GM19467 (cell line): ENCODE data around the gene FLRT2.

Experiments
- ATAC-seq: cut with Tn5 transposase; IDR thresholded peaks from one replicate; pipeline ENCODE4 v1.9.1; 2021; ENCODE audit warnings: mild to moderate bottlenecking, moderate library complexity; ENCODE audit not compliant: unreplicated experiment

Gene FLRT2

DNA sequence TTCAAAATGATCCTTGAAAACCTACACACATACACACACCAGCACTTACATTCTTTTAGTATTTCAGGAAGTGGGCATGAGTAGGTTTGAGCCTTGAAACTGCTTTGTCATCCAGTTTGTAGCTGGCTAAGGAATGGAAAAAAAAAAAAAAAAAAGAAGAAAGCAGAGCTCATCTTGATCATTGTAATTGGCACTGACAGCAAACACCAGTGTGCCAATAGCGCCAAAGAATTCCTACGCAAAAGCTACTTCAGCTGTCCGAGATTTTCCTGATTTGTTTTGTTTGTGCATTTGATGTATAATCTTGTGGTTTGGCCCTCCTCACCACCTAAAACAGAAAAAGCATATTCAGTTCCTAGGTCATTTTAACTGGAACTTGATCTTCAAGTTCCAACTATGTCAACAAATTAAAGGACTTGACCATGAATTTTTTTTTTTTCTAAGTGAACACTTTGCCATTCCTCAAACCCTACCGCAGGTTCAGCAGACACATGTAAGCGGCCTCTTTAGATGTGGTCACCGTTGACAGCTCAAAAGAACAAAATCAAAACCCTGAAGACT, 57.3 kb downstream of the FLRT2 start:
- ATAC-seq, result no peak

DNA sequence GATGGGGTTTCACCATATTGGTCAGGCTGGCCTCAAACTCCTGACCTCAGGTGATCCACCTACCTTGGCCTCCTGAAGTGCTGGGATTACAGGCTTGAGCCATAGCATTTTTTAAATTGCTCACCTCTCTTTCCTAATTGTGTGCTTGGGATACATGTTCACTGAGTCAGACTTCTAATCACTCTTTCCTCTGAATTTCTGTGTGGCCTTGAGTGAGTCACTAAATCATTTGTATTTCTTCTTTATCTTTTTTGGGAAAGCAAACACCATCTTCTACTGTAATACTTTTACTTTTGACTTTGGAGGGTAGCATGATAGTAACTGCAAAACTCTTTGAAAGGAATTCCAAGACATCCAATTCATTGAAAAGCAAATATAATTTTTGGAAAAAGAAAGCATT, 60.8 kb downstream of the FLRT2 start:
- ATAC-seq, result no peak

GRCh38 chr14:85594217-85594616, 64.3 kb downstream of the FLRT2 start:
- no peak for ATAC-seq

- ATAC-seq, result no peak
Measured at GRCh38 chr14:85595981-85596380, 66.0 kb downstream of the FLRT2 start.

DNA sequence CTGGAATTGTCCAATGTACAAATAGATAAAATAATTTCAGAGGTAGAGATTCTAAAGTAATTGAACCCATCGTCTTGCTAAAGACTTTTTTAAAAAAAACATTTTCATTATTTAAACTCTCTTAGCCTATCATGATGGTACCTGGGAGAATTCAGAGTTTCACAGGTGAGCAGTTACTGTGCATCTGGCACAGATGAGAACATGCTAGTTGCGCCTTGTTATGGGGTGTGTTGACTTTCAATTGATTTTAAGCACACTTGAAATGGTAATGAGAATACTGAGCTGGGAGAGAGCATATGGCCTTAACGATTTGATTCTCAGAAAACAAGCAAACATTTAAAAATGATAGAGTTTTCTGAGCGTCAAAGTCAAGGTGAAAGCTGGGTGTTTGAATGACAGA, 66.6 kb downstream of the FLRT2 start:
- ATAC-seq, result no peak

- ATAC-seq, result no peak
Measured at GRCh38 chr14:85597701-85598100, 67.8 kb downstream of the FLRT2 start.

DNA sequence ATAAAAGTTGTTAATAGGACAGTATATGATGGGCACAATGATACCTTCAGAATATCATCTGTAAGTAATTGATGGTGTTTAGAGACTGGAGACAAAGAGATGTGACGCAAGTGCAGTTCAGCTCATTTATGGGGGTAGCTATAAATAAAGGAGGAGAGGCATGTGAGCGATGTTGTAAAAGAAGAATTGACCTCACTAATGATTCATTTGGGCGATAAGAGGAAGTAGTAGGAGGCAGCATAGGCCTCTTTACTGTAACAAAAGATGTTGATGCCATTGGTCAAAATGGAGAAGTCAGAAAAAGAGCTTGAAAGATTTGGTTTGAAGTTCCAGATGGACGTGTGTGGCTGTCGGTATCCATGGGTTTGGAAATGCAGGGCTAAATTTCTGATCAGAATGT, 70.0 kb downstream of the FLRT2 start:
- ATAC-seq, result no peak

- no peak for ATAC-seq
Measured at GRCh38 chr14:85601246-85601645, 71.3 kb downstream of the FLRT2 start.

DNA sequence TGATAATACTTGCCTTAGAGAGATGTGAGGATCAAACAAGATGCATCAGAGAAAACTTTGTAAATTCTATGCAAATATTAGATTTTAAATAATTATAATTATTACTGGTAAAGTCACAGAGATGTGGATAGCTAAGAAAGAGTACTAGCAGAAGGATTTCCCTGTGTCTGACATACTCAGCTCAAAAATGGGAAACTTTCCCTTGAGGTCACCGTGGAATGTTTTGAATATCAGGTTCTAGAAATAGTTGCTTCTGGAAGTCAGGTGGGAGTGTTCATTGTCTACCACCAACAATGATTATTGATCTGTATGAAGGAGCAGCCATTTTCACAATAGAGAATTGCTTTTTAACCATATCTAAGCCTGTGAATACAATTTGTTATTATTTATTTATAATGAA, 71.7 kb downstream of the FLRT2 start:
- ATAC-seq, result no peak

GRCh38 chr14:85602345-85602744, 72.4 kb downstream of the FLRT2 start:
- no peak for ATAC-seq

DNA sequence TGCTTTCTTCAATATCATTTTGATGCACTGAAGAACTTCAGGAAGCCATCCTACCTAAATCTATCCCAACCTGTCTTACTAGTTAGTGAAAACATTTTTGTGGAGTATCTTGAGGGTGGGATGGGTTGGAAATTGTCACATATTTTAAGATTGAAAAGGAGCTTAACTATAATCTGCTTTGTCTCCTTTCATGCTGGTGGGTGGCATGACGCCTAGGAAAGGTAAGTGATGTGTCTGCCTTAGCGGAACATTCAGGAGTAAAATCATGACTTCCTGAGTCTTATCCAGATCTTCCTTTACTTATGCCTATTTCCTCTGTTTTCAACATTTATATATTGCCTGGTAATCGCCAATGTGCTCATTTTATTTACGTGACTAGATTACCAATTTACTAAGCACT, 74.1 kb downstream of the FLRT2 start:
- no peak for ATAC-seq

DNA sequence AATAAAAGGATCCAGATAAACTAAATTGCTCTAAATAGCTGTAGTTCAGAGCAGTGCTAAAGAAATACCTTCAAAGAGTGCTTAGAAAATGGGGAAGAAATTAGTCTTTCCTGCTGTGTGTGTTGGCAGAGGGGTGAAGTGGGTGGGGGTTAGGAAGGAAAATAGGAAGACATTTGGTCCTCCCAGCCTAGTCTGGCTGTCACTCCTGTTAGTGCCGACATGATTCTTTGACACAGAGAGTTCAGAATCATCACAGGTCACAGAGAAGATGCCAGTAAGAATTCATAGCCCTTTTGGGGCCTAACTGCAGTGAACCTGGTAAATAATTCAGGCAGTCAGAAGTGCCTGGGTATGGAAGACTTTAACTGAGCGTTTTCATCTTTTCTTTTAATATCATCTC, 74.8 kb downstream of the FLRT2 start:
- no peak for ATAC-seq

- ATAC-seq, result no peak
Measured at GRCh38 chr14:85607651-85608081, 77.7 kb downstream of the FLRT2 start.

GRCh38 chr14:85613496-85613895, 83.6 kb downstream of the FLRT2 start:
- no peak for ATAC-seq

GRCh38 chr14:85616386-85616885, 86.5 kb downstream of the FLRT2 start:
- no peak for ATAC-seq

DNA sequence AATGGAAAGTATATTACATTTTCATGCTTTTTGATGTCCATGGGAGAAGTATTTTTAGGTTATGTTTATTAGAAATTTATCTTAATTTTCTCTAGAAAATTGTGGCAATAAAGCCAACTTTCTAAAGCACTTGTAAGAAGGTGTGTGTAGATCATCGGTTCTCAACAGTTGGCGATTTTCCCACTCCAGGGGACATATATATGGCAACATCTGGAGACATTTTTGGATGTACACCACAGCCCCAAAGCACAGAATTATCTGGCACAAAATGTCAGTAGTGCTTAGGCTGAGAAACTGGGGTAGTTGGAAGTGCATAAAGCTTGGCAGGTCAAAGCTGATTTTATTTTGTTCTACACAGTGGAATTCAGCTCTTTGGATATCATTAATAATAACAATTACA, 86.9 kb downstream of the FLRT2 start:
- no peak for ATAC-seq

DNA sequence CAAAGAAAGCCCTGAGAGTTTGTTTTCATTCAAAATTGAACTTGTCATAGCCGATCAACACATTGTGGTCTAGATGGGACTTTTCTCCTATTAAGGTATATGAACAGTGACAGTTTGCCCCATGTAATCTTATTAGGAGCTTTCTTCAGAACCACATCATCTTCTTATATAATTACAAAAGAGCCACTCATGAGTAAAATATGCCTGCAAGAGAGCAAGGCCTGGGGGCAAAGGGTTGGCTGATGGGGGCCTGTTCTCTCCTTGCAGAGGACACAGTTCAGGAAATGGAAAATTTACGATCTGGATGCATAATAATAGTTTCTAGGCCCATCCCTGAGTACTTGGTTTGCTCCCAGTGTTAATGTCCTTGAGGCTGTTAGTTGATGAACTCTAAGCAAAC, 87.8 kb downstream of the FLRT2 start:
- no peak for ATAC-seq

DNA sequence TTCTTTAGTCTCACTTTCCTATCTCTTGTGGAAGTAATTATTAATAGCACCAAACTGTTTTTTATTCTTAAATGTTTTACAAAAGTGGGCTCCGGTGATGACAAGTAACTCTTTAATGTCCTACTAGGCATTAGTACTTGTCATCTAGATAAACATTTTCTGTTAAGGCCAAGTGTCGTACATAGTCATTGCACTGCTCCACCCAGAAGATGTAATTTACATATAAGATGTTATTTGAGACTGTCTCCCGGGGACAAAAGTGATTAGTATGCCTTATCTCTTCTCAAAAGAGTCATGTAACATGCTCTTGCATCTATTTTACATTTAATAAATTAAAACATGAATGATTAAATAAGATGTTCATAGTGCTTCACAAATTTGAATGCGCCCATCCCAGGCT, 88.4 kb downstream of the FLRT2 start:
- ATAC-seq, result no peak

DNA sequence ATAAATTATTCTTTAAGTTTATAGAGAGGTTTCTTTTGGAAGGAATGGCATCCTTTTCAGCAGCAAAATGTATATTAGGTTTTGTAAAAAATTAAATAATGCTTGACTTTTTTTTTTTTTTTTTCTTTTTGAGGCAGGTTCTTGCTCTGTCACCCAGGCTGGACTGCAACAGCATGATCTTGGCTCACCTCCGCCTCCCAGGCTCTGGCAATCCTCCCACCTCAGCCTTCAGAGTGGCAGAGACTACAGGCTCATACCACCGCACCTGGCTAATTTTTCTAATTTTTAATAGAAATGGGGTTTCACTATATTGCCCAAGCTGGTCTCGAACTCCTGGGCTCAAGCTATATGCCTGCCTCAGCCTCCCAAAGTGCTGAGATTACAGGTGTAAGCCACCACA, 89.0 kb downstream of the FLRT2 start:
- ATAC-seq, result no peak

- ATAC-seq, result no peak
Measured at GRCh38 chr14:85619851-85620250, 89.9 kb downstream of the FLRT2 start.

GRCh38 chr14:85620947-85621346, 91.0 kb downstream of the FLRT2 start:
- no peak for ATAC-seq

DNA sequence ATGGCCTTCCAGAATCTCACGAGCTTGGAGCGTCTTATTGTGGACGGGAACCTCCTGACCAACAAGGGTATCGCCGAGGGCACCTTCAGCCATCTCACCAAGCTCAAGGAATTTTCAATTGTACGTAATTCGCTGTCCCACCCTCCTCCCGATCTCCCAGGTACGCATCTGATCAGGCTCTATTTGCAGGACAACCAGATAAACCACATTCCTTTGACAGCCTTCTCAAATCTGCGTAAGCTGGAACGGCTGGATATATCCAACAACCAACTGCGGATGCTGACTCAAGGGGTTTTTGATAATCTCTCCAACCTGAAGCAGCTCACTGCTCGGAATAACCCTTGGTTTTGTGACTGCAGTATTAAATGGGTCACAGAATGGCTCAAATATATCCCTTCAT, 92.2 kb downstream of the FLRT2 start:
- ATAC-seq, result no peak

GRCh38 chr14:85622986-85623685, 93.2 kb downstream of the FLRT2 start:
- no peak for ATAC-seq
